DOHH2 (cell line): ENCODE measurements around the gene NPAS3.

Experiments used
- H3F3A ChIP-seq: fragments of 200-600 bp; sonication (generic), shearing (Covaris generic); 2 replicates; pipeline ENCODE4 v1.6.0; 2016; ENCODE audit warnings: antibody characterized with exemption, mild to moderate bottlenecking; ENCODE audit not compliant: control insufficient read depth, insufficient read depth
- H3K27ac ChIP-seq: fragments of 200-600 bp; sonication (generic); 2 replicates; pipeline ENCODE4 v1.5.1; 2014; ENCODE audit warnings: low read depth, mild to moderate bottlenecking, low read length, moderate library complexity
- H3K27me3 ChIP-seq: fragments of 200-600 bp; sonication (generic); 2 replicates; pipeline ENCODE4 v1.6.1; 2014; ENCODE audit warnings: mild to moderate bottlenecking, low read length, mixed read lengths; ENCODE audit not compliant: control insufficient read depth
- H3K36me3 ChIP-seq: fragments of 200-600 bp; sonication (generic); 2 replicates; pipeline ENCODE4 v1.6.1; 2014; ENCODE audit warnings: mild to moderate bottlenecking, low read length, moderate library complexity, mixed read lengths; ENCODE audit not compliant: control insufficient read depth
- H3K4me1 ChIP-seq: fragments of 200-600 bp; sonication (generic); 2 replicates; pipeline ENCODE4 v1.6.1; 2014; ENCODE audit warnings: mild to moderate bottlenecking, low read length, mixed read lengths; ENCODE audit not compliant: control insufficient read depth
- H3K4me2 ChIP-seq: fragments of 200-600 bp; sonication (generic); 2 replicates; pipeline ENCODE4 v1.6.0; 2014; ENCODE audit warnings: mild to moderate bottlenecking, low read length, moderate library complexity
- H3K4me3 ChIP-seq: fragments of 200-600 bp; sonication (generic); 2 replicates; pipeline ENCODE4 v1.5.1; 2014; ENCODE audit warnings: mild to moderate bottlenecking, low read length, mixed read lengths
- H3K79me2 ChIP-seq: fragments of 200-600 bp; sonication (generic); 2 replicates; pipeline ENCODE4 v1.6.1; 2014; ENCODE audit warnings: mild to moderate bottlenecking, low read length, mixed read lengths; ENCODE audit not compliant: control insufficient read depth
- H3K9me2 ChIP-seq: fragments of 200-600 bp; sonication (generic); replicated peaks from 2 replicates; pipeline ENCODE4 v1.6.1; 2014; ENCODE audit warnings: mild to moderate bottlenecking, low read length, mixed read lengths; ENCODE audit not compliant: control insufficient read depth
- H3K9me3 ChIP-seq: fragments of 200-600 bp; sonication (generic); 2 replicates; pipeline ENCODE4 v1.6.1; 2014; ENCODE audit warnings: antibody characterized with exemption, low read length, mixed read lengths; ENCODE audit not compliant: control insufficient read depth, insufficient read depth
- H4K20me1 ChIP-seq: fragments of 200-600 bp; sonication (generic); 2 replicates; pipeline ENCODE4 v1.6.0; 2014; ENCODE audit warnings: low read depth, mild to moderate bottlenecking, antibody characterized with exemption, low read length, moderate library complexity; ENCODE audit not compliant: control insufficient read depth, insufficient read depth
- EZH2phosphoT487 ChIP-seq: fragments of 200-600 bp; sonication (generic); IDR thresholded peaks from 2 replicates; pipeline ENCODE4 v1.6.1; 2017; ENCODE audit warnings: borderline replicate concordance, mild to moderate bottlenecking, antibody characterized with exemption, low read length, moderate library complexity, mixed read lengths
- TF ChIP-seq, protein P1 (sequence below): fragments of 200-600 bp; sonication (generic); IDR thresholded peaks from one replicate; pipeline ENCODE4 v1.5.1; 2014; ENCODE audit warnings: antibody characterized with exemption, mild to moderate bottlenecking, low read depth, low read length; ENCODE audit not compliant: poor library complexity, severe bottlenecking

The NPAS3 gene

DNA sequence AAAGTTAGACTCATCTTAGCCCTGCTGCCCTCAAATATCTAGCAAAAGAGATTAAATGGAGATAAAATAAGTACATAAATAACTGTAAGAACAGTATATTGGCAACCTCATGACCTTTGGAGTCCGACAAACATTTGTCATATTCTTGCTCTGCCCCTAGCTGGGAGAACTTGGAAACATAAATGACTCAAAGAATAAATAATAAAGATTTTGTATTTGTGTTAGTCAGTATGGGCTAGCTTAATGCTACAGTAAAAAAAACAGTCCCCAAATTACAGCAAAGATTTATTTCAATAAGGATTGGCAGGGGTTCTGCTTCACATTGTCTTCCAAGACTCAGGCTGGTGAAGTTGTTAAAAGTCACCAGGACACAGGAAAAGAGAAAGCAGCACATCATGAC is 791.5 kb downstream of the NPAS3 start:
- Histone ChIP-seq H3K4me3 (no peak overlapping the region), H3K9me2 (no peaks in the 10 kb centered on the region), H3K36me3 (no peaks in the 10 kb centered on the region), H3K27me3 (no peaks in the 10 kb centered on the region), H3K9me3 (no peaks in the 10 kb centered on the region), H3K4me1 (no peaks in the 10 kb centered on the region), H3K79me2 (no peaks in the 10 kb centered on the region), H3F3A (no peaks in the 10 kb centered on the region), H3K27ac (no peak overlapping the region), H4K20me1 (no peaks in the 10 kb centered on the region), H3K4me2 (no peak overlapping the region)
- TF ChIP-seq, protein P1, sequence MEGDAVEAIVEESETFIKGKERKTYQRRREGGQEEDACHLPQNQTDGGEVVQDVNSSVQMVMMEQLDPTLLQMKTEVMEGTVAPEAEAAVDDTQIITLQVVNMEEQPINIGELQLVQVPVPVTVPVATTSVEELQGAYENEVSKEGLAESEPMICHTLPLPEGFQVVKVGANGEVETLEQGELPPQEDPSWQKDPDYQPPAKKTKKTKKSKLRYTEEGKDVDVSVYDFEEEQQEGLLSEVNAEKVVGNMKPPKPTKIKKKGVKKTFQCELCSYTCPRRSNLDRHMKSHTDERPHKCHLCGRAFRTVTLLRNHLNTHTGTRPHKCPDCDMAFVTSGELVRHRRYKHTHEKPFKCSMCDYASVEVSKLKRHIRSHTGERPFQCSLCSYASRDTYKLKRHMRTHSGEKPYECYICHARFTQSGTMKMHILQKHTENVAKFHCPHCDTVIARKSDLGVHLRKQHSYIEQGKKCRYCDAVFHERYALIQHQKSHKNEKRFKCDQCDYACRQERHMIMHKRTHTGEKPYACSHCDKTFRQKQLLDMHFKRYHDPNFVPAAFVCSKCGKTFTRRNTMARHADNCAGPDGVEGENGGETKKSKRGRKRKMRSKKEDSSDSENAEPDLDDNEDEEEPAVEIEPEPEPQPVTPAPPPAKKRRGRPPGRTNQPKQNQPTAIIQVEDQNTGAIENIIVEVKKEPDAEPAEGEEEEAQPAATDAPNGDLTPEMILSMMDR: no peak
- no peak for TF ChIP-seq EZH2phosphoT487

DNA sequence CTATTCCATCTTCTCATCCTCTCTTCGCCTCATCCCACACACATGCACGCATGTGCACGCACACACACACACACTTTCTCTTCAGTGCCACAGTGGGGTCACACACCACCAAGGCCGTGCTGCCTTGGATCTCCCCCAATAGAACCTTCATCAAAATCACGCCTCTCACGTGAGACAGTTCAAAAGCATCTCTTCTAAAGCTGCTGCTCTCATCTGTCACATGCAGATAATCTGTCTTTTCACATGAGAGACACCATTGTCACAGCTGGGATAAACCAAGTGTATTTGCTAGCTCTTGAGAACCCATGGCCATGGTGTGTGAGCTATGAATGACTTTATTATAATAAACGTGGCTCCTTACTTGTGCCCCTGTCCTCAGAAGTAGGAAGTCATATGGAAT is 793.5 kb downstream of the NPAS3 start:
- Histone ChIP-seq H3K79me2 (no peaks in the 10 kb centered on the region), H3K27me3 (no peaks in the 10 kb centered on the region), H3K27ac (no peak overlapping the region), H3K9me3 (no peaks in the 10 kb centered on the region), H3K36me3 (no peaks in the 10 kb centered on the region), H3F3A (no peaks in the 10 kb centered on the region), H3K4me2 (no peak overlapping the region), H3K9me2 (no peaks in the 10 kb centered on the region), H3K4me3 (no peak overlapping the region), H4K20me1 (no peaks in the 10 kb centered on the region), H3K4me1 (no peaks in the 10 kb centered on the region)
- TF ChIP-seq EZH2phosphoT487: no peak
- TF ChIP-seq, protein P1: no peak

DNA sequence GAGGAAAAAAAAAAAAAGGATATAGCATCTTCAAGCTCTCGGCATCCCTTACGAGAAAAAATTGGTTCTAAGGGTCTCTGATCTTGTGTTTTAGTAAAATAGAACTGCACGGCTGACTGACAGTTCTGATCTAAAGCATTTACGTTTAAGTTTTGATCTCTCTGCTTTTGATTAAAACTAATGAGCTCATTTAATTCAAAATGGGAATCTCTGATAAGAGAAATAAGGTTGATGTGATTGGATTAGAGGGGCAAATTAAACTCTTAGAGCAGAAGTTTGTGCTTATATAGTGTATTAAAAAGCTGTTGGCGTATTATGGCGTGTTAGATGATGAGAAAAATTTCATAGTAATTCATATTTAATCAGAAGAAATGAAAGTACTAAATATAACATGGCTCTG is 794.6 kb downstream of the NPAS3 start:
- TF ChIP-seq, protein P1: no peak
- no peak for TF ChIP-seq EZH2phosphoT487
- no peak overlapping the region for H3K4me3 ChIP-seq
- H3K4me1 ChIP-seq: no peaks in the 10 kb centered on the region
- H3K27ac ChIP-seq: no peak overlapping the region
- H3F3A ChIP-seq: no peaks in the 10 kb centered on the region
- H3K9me2 ChIP-seq: no peaks in the 10 kb centered on the region
- no peaks in the 10 kb centered on the region for H3K79me2 ChIP-seq
- H3K36me3 ChIP-seq: no peaks in the 10 kb centered on the region
- no peaks in the 10 kb centered on the region for H3K9me3 ChIP-seq
- no peak overlapping the region for H3K4me2 ChIP-seq
- no peaks in the 10 kb centered on the region for H4K20me1 ChIP-seq
- no peaks in the 10 kb centered on the region for H3K27me3 ChIP-seq

DNA sequence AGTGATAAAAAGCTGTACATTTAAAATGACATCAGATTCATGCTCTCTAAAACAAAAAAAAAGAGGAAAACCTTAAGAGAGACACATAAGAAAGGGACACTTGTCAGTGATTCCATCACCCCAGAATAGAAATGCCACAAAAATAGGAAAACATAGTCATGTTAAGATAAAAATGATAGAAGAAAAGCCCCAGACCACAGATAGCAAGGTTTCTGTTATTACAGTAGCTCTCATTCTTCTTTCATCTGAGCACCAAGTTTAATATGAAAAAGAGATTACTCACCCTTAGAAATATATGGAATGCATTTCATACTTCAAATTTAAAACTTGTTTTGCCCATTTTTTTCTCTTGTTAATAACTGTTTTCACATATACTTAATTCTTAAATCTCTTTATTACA is 795.0 kb downstream of the NPAS3 start:
- no peaks in the 10 kb centered on the region for H3K4me1 ChIP-seq
- H3K4me2 ChIP-seq: no peak overlapping the region

More for the DNA sequence above, 795.0 kb downstream of the NPAS3 start:
- H3K79me2 ChIP-seq: no peaks in the 10 kb centered on the region
- no peaks in the 10 kb centered on the region for H3K36me3 ChIP-seq
- no peaks in the 10 kb centered on the region for H3F3A ChIP-seq
- no peak for TF ChIP-seq EZH2phosphoT487
- TF ChIP-seq, protein P1: no peak
- no peaks in the 10 kb centered on the region for H3K9me2 ChIP-seq
- no peaks in the 10 kb centered on the region for H3K9me3 ChIP-seq
- H4K20me1 ChIP-seq: no peaks in the 10 kb centered on the region
- no peak overlapping the region for H3K4me3 ChIP-seq
- no peaks in the 10 kb centered on the region for H3K27me3 ChIP-seq
- no peak overlapping the region for H3K27ac ChIP-seq
